ENCODE measurements around the gene GMPPA. TPM values are rescaled to one million over a fixed set of nuclear protein-coding genes. Genes with fewer than 3 reads are reported as not detected.

The GMPPA gene
- total RNA-seq, 1 experiment from 2014 or later, result 32.0 TPM

DNA sequence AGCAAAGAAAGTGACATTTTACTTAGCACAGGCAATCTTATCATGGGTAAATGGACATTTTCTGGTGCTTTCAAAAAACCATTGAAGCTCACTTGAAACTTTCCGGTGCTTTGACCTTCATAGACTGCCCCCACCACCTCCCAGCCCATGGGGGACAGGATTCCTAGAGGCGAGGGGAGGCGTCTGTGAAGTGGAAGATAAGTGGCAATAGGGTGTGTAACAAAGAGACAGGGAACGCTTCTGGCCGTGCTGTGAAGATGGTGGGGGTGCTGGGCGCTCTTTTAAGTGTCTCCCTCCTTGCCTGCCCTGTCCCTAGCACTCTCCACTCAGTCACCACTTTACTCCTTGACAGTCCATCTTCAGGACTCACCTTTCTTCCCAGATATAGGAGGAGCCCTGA is 23.4 kb upstream of the GMPPA start:
- H3K4me2 ChIP-seq (ENCODE audit: insufficient read depth, insufficient read length, low read length), result no peak overlapping the region

More for the DNA sequence above, 23.4 kb upstream of the GMPPA start:
- Mint-ChIP-seq H3K36me3 (ENCODE audit: insufficient read depth in 1 of 3, low read depth in 3 of 3) (peaks cover 0 to 4% (median 0%) of the 10 kb centered on the region in 3 experiments; a peak in 3 of 7 replicates), H3K4me1 (peaks cover 18 to 23% of the 10 kb centered on the region in 2 experiments), H3K9me3 (no peaks in the 10 kb centered on the region; a peak in 1 of 5 replicates), H3K27me3 (ENCODE audit: low read depth) (peaks cover 7% of the 10 kb centered on the region), H3K27ac (no peak overlapping the region), H3K4me3 (peak overlapping the region in 1 of 2 experiments; percentile 13; a peak in 2 of 5 replicates)
- H3K56ac ChIP-seq (ENCODE audit: insufficient read length, low read depth, low read length), result no peak overlapping the region
- H4K91ac ChIP-seq (ENCODE audit: insufficient read length, low read depth, low read length), result no peak overlapping the region
- no peak for DNase-seq
- no peak overlapping the region for H3K4ac ChIP-seq (ENCODE audit: low read depth, low read length)
- no peak overlapping the region for H2BK12ac ChIP-seq (ENCODE audit: insufficient read length, low read depth, low read length)
- no peak overlapping the region for H3K14ac ChIP-seq (ENCODE audit: insufficient read depth, low read length)
- no peaks in the 10 kb centered on the region for H3K79me1 ChIP-seq (ENCODE audit: insufficient read depth, low read depth, low read length, poor library complexity, severe bottlenecking)
- H4K5ac ChIP-seq (ENCODE audit: insufficient read length, low read depth, low read length), result no peak overlapping the region
- H3K23me2 ChIP-seq (ENCODE audit: insufficient read length, low read depth, low read length, poor library complexity, severe bottlenecking), result peaks cover 2% of the 10 kb centered on the region
- H3K9ac ChIP-seq (ENCODE audit: extremely low read depth, insufficient read length, low read length), result no peak overlapping the region
- WGBS (ENCODE audit: extremely low coverage, insufficient read length, low lambda C conversion rate), result no CpG with 5 or more reads among the region's 6 CpGs
- no peaks in the 10 kb centered on the region for H3K4me1 ChIP-seq (ENCODE audit: insufficient read depth, low read length)
- H3K9me3 ChIP-seq (ENCODE audit: control insufficient read depth, low read depth, low read length), result no peaks in the 10 kb centered on the region
- no peak overlapping the region for H2BK20ac ChIP-seq (ENCODE audit: low read depth, low read length, poor library complexity, severe bottlenecking)
- no peak overlapping the region for H2BK15ac ChIP-seq (ENCODE audit: low read depth, low read length)
- H3K27ac ChIP-seq (ENCODE audit: insufficient read length, low read depth, low read length), result no peak overlapping the region
- H2BK120ac ChIP-seq (ENCODE audit: low read depth, low read length, poor library complexity, severe bottlenecking), result no peak overlapping the region
- no peak overlapping the region for H2AFZ ChIP-seq (ENCODE audit: low read length)
- no peaks in the 10 kb centered on the region for H3K27me3 ChIP-seq (ENCODE audit: insufficient read depth, low read length)
- no peaks in the 10 kb centered on the region for H3K79me2 ChIP-seq (ENCODE audit: insufficient read depth, low read length)
- TF ChIP-seq, protein P1, sequence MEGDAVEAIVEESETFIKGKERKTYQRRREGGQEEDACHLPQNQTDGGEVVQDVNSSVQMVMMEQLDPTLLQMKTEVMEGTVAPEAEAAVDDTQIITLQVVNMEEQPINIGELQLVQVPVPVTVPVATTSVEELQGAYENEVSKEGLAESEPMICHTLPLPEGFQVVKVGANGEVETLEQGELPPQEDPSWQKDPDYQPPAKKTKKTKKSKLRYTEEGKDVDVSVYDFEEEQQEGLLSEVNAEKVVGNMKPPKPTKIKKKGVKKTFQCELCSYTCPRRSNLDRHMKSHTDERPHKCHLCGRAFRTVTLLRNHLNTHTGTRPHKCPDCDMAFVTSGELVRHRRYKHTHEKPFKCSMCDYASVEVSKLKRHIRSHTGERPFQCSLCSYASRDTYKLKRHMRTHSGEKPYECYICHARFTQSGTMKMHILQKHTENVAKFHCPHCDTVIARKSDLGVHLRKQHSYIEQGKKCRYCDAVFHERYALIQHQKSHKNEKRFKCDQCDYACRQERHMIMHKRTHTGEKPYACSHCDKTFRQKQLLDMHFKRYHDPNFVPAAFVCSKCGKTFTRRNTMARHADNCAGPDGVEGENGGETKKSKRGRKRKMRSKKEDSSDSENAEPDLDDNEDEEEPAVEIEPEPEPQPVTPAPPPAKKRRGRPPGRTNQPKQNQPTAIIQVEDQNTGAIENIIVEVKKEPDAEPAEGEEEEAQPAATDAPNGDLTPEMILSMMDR (conservative IDR thresholded peaks at IDR 0.05), result no peak
- H2AK5ac ChIP-seq (ENCODE audit: insufficient read length, low read length), result no peak overlapping the region
- no peak overlapping the region for H3K18ac ChIP-seq (ENCODE audit: insufficient read length, low read depth, low read length)
- H3T11ph ChIP-seq (ENCODE audit: low read length), result no peak overlapping the region
- no peak overlapping the region for H4K8ac ChIP-seq (replicated peaks; ENCODE audit: insufficient read length, low read depth, low read length)
- H2BK5ac ChIP-seq (ENCODE audit: insufficient read length, low read length), result no peak overlapping the region
- H4K20me1 ChIP-seq (ENCODE audit: control insufficient read depth, insufficient read depth, insufficient read length), result no peaks in the 10 kb centered on the region
- H3K23ac ChIP-seq (ENCODE audit: insufficient read length, low read depth, low read length), result no peak overlapping the region
